H9 (cell line): ENCODE data around the gene HELT. TPM values are rescaled to one million over a fixed set of nuclear protein-coding genes. Genes with fewer than 3 reads are reported as not detected.

Source experiments
- DNase-seq: peaks from one replicate; pipeline ENCODE4 v3.0.0-alpha.2; 2017
- H2AFZ ChIP-seq: one replicate; pipeline ENCODE4 v1.6.1; 2013; ENCODE audit warnings: mild to moderate bottlenecking, low read length, control low read depth, moderate library complexity
- H2AK5ac ChIP-seq: 2 replicates; pipeline ENCODE4 v1.6.1; 2013; ENCODE audit warnings: low read length, control low read depth, mixed read lengths; ENCODE audit not compliant: insufficient read length
- H2BK120ac ChIP-seq: one replicate; pipeline ENCODE4 v1.6.1; 2013; ENCODE audit warnings: low read depth, mild to moderate bottlenecking, low read length, control low read depth, inconsistent platforms; ENCODE audit not compliant: poor library complexity, severe bottlenecking
- H2BK12ac ChIP-seq: 2 replicates; pipeline ENCODE4 v1.6.1; 2013; ENCODE audit warnings: low read length, control low read depth, mixed read lengths, low read depth; ENCODE audit not compliant: insufficient read length
- H2BK15ac ChIP-seq: 2 replicates; pipeline ENCODE4 v1.6.1; 2013; ENCODE audit warnings: low read depth, low read length, control low read depth
- H2BK20ac ChIP-seq: one replicate; pipeline ENCODE4 v1.6.1; 2013; ENCODE audit warnings: low read depth, mild to moderate bottlenecking, low read length, control low read depth, inconsistent platforms; ENCODE audit not compliant: poor library complexity, severe bottlenecking
- H2BK5ac ChIP-seq: 2 replicates; pipeline ENCODE4 v1.6.1; 2013; ENCODE audit warnings: low read length, control low read depth, mixed read lengths; ENCODE audit not compliant: insufficient read length
- H3K14ac ChIP-seq: 2 replicates; pipeline ENCODE4 v1.6.1; 2013; ENCODE audit warnings: low read length, control low read depth; ENCODE audit not compliant: insufficient read depth
- H3K18ac ChIP-seq: 2 replicates; pipeline ENCODE4 v1.6.1; 2013; ENCODE audit warnings: low read depth, mild to moderate bottlenecking, mixed read lengths, low read length, control low read depth; ENCODE audit not compliant: insufficient read length
- H3K23ac ChIP-seq: 2 replicates; pipeline ENCODE4 v1.6.1; 2013; ENCODE audit warnings: low read length, control low read depth, mixed read lengths, low read depth; ENCODE audit not compliant: insufficient read length
- H3K23me2 ChIP-seq: 2 replicates; pipeline ENCODE4 v1.6.1; 2013; ENCODE audit warnings: low read depth, mild to moderate bottlenecking, mixed read lengths, low read length, control low read depth; ENCODE audit not compliant: insufficient read length, poor library complexity, severe bottlenecking
- H3K27ac ChIP-seq: 2 replicates; pipeline ENCODE4 v1.5.1; 2013; ENCODE audit warnings: low read length, control low read depth, mixed read lengths, low read depth; ENCODE audit not compliant: insufficient read length
- H3K27me3 ChIP-seq: 2 replicates; pipeline ENCODE4 v1.6.1; 2013; ENCODE audit warnings: low read length, control low read depth, inconsistent platforms; ENCODE audit not compliant: insufficient read depth
- H3K4ac ChIP-seq: 2 replicates; pipeline ENCODE4 v1.6.1; 2013; ENCODE audit warnings: low read depth, mild to moderate bottlenecking, control low read depth, inconsistent platforms, low read length, moderate library complexity
- H3K4me1 ChIP-seq: 2 replicates; pipeline ENCODE4 v1.6.1; 2013; ENCODE audit warnings: low read length, control low read depth, inconsistent platforms; ENCODE audit not compliant: insufficient read depth
- H3K4me2 ChIP-seq: 2 replicates; pipeline ENCODE4 v1.6.1; 2013; ENCODE audit warnings: low read length, control low read depth, mixed read lengths; ENCODE audit not compliant: insufficient read length, insufficient read depth
- H3K56ac ChIP-seq: 2 replicates; pipeline ENCODE4 v1.6.1; 2013; ENCODE audit warnings: low read depth, mild to moderate bottlenecking, mixed read lengths, low read length, control low read depth; ENCODE audit not compliant: insufficient read length
- H3K79me1 ChIP-seq: 2 replicates; pipeline ENCODE4 v1.6.1; 2013; ENCODE audit warnings: low read depth, mild to moderate bottlenecking, moderate library complexity, low read length, control low read depth, inconsistent platforms; ENCODE audit not compliant: insufficient read depth, poor library complexity, severe bottlenecking
- H3K79me2 ChIP-seq: 2 replicates; pipeline ENCODE4 v1.6.1; 2013; ENCODE audit warnings: low read length, control low read depth, inconsistent platforms; ENCODE audit not compliant: insufficient read depth
- H3K9ac ChIP-seq: 2 replicates; pipeline ENCODE4 v1.6.1; 2013; ENCODE audit warnings: low read length, control low read depth, mixed read lengths; ENCODE audit not compliant: insufficient read length; ENCODE audit errors: extremely low read depth
- H3K9me3 ChIP-seq: one replicate; pipeline ENCODE4 v1.6.1; 2013; ENCODE audit warnings: low read depth, low read length, inconsistent platforms; ENCODE audit not compliant: control insufficient read depth
- H3T11ph ChIP-seq: one replicate; pipeline ENCODE4 v1.6.1; 2013; ENCODE audit warnings: mild to moderate bottlenecking, low read length, control low read depth, inconsistent platforms
- H4K20me1 ChIP-seq: one replicate; pipeline ENCODE4 v1.6.1; 2013; ENCODE audit not compliant: control insufficient read depth, insufficient read length, insufficient read depth
- H4K5ac ChIP-seq: 2 replicates; pipeline ENCODE4 v1.6.1; 2013; ENCODE audit warnings: low read depth, mild to moderate bottlenecking, mixed read lengths, low read length, control low read depth; ENCODE audit not compliant: insufficient read length
- H4K8ac ChIP-seq: replicated peaks from 2 replicates; pipeline ENCODE4 v1.6.1; 2013; ENCODE audit warnings: low read length, control low read depth, mixed read lengths, low read depth; ENCODE audit not compliant: insufficient read length
- H4K91ac ChIP-seq: 2 replicates; pipeline ENCODE4 v1.6.1; 2013; ENCODE audit warnings: low read depth, mild to moderate bottlenecking, moderate library complexity, mixed read lengths, low read length, control low read depth; ENCODE audit not compliant: insufficient read length
- H3K27ac Mint-ChIP-seq, 3 experiments: 2 replicates in 2 of 3; 3 replicates in 1 of 3; pipeline ENCODE4 v1.8.0; 2020 to 2021; ENCODE audit warnings: mixed read lengths in 3 of 3, mild to moderate bottlenecking in 1 of 3, moderate library complexity in 1 of 3
- H3K27me3 Mint-ChIP-seq: 2 replicates; pipeline ENCODE4 v1.8.0; 2021; ENCODE audit warnings: low read depth, mild to moderate bottlenecking, moderate library complexity, mixed read lengths
- H3K36me3 Mint-ChIP-seq, 3 experiments: 2 replicates in 2 of 3; 3 replicates in 1 of 3; pipeline ENCODE4 v1.8.0; 2020 to 2021; ENCODE audit warnings: low read depth in 3 of 3, mixed read lengths in 3 of 3; ENCODE audit not compliant: insufficient read depth in 1 of 3
- H3K4me1 Mint-ChIP-seq, 2 experiments: 2 replicates each; pipeline ENCODE4 v1.8.0; 2020; ENCODE audit warnings: mixed read lengths in 2 of 2
- H3K4me3 Mint-ChIP-seq, 2 experiments: 2 replicates in 1 of 2; 3 replicates in 1 of 2; pipeline ENCODE4 v1.8.0; 2020 to 2021; ENCODE audit warnings: mild to moderate bottlenecking in 2 of 2, mixed read lengths in 2 of 2, moderate library complexity in 1 of 2
- H3K9me3 Mint-ChIP-seq, 2 experiments: 2 replicates in 1 of 2; 3 replicates in 1 of 2; pipeline ENCODE4 v1.8.0; 2020; ENCODE audit warnings: mild to moderate bottlenecking in 2 of 2, mixed read lengths in 2 of 2, moderate library complexity in 1 of 2
- WGBS: extraction: QIAGEN DNeasy Blood & Tissue Kit; methylation state at CpG from one replicate; pipeline ENCODE4 v1.1.7; 2013; ENCODE audit warnings: missing lambda C conversion rate, low lambda C conversion rate, mixed read lengths; ENCODE audit not compliant: insufficient read length; ENCODE audit errors: extremely low coverage; 5-methylcytosine and 5-hydroxymethylcytosine counted together
- total RNA-seq: library from RNA; stranded (reverse); gene quantifications from 2 replicates; pipeline ENCODE4 v1.2.1, GENCODE V29; 2021
- TF ChIP-seq, protein P1 (sequence below): fragments of 200-600 bp; sonication (generic); conservative IDR thresholded peaks from 3 replicates; pipeline ENCODE4 v1.8.0; 2021; ENCODE audit warnings: antibody characterized with exemption, mild to moderate bottlenecking

The HELT gene
- total RNA-seq, 1 experiment from 2014 or later = not detected

DNA sequence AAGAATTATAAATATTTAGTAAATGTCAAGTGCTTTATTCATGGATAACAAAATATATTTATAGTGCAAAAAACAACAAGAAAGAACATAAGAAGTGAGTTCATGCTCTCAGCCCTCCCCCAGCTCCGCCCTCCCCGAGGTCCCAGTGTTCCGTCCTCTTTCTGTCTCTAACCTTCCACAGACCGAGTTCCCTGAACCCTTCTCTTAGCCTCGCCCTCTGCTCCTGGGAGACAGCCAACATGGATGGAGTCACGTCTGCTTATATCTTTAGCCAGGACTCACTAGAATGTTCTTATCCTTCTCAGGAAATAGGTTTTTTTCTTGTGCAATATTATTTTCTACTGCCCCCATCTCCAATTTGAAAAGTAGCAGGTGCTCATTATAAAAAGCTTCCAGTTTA, 40.1 kb upstream of the HELT start:
- H2BK120ac ChIP-seq = no peak overlapping the region
- no peak overlapping the region for H3K56ac ChIP-seq
- H3K18ac ChIP-seq = no peak overlapping the region
- H4K91ac ChIP-seq = no peak overlapping the region
- H3K4me1 ChIP-seq = no peaks in the 10 kb centered on the region
- H3K23ac ChIP-seq = no peak overlapping the region
- no peaks in the 10 kb centered on the region for H3K23me2 ChIP-seq
- no peak overlapping the region for H3K27ac Mint-ChIP-seq
- no peak overlapping the region for H4K5ac ChIP-seq
- H2BK5ac ChIP-seq = no peak overlapping the region
- no peak overlapping the region for H3K27ac ChIP-seq
- H2BK15ac ChIP-seq = no peak overlapping the region
- H3K9ac ChIP-seq = no peak overlapping the region
- H3K9me3 Mint-ChIP-seq = no peaks in the 10 kb centered on the region
- TF ChIP-seq, protein P1, sequence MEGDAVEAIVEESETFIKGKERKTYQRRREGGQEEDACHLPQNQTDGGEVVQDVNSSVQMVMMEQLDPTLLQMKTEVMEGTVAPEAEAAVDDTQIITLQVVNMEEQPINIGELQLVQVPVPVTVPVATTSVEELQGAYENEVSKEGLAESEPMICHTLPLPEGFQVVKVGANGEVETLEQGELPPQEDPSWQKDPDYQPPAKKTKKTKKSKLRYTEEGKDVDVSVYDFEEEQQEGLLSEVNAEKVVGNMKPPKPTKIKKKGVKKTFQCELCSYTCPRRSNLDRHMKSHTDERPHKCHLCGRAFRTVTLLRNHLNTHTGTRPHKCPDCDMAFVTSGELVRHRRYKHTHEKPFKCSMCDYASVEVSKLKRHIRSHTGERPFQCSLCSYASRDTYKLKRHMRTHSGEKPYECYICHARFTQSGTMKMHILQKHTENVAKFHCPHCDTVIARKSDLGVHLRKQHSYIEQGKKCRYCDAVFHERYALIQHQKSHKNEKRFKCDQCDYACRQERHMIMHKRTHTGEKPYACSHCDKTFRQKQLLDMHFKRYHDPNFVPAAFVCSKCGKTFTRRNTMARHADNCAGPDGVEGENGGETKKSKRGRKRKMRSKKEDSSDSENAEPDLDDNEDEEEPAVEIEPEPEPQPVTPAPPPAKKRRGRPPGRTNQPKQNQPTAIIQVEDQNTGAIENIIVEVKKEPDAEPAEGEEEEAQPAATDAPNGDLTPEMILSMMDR = no peak
- no peak for DNase-seq
- WGBS = no CpG with 5 or more reads among the region's 6 CpGs
- H3K14ac ChIP-seq = no peak overlapping the region
- no peak overlapping the region for H3T11ph ChIP-seq
- H3K4ac ChIP-seq = no peak overlapping the region
- H2BK20ac ChIP-seq = no peak overlapping the region
- H3K36me3 Mint-ChIP-seq = no peaks in the 10 kb centered on the region
- no peaks in the 10 kb centered on the region for H3K27me3 ChIP-seq
- no peaks in the 10 kb centered on the region for H3K4me1 Mint-ChIP-seq
- H2AK5ac ChIP-seq = no peak overlapping the region
- no peak overlapping the region for H2BK12ac ChIP-seq
- H3K4me3 Mint-ChIP-seq = no peak overlapping the region
- H3K27me3 Mint-ChIP-seq = peaks cover 5% of the 10 kb centered on the region
- no peaks in the 10 kb centered on the region for H3K79me2 ChIP-seq
- no peak overlapping the region for H3K4me2 ChIP-seq
- no peak overlapping the region for H4K8ac ChIP-seq
- H4K20me1 ChIP-seq = no peaks in the 10 kb centered on the region
- H2AFZ ChIP-seq = no peak overlapping the region
- no peaks in the 10 kb centered on the region for H3K79me1 ChIP-seq
- no peaks in the 10 kb centered on the region for H3K9me3 ChIP-seq
